Superior temporal gyrus (tissue), 1 donor: ENCODE data around the gene NFATC2IP.
A peak's percentile ranks its signal among the peaks of the same experiment; 100 is the strongest.
"Not testable (repeated sequence)": the region's sequence is repeated elsewhere in the genome, so short reads cannot be mapped to it uniquely, and the experiment has no call there.

ENCODE experiments used
- DNase-seq: peaks from one replicate; pipeline ENCODE4 v3.0.0-alpha.2; 2016; ENCODE audit errors: extremely low spot score

NFATC2IP gene

GRCh38 chr16:28926284-28926683, 24.5 kb upstream of the NFATC2IP start:
- DNase-seq = not testable (repeated sequence)

GRCh38 chr16:28927815-28928214, 22.9 kb upstream of the NFATC2IP start:
- no peak for DNase-seq

GRCh38 chr16:28930203-28930602, 20.5 kb upstream of the NFATC2IP start:
- DNase-seq = no peak

GRCh38 chr16:28930652-28931051, 20.1 kb upstream of the NFATC2IP start:
- DNase-seq = no peak

- no peak for DNase-seq
Measured at GRCh38 chr16:28931801-28932225, 18.9 kb upstream of the NFATC2IP start, which contains the start of gene CD19. TSS of gene CD19 (plus strand) at chr16:28931971. CDS start at chr16:28932001, 30 bp downstream.

- DNase-seq = no peak
Measured at GRCh38 chr16:28932339-28933141, 18.2 kb upstream of the NFATC2IP start.

GRCh38 chr16:28933171-28933570, 17.6 kb upstream of the NFATC2IP start:
- DNase-seq = no peak

GRCh38 chr16:28935346-28935745, 15.4 kb upstream of the NFATC2IP start:
- DNase-seq = no peak

GRCh38 chr16:28935924-28936783, 14.6 kb upstream of the NFATC2IP start:
- peak; percentile 18 for DNase-seq

- no peak for DNase-seq
Measured at GRCh38 chr16:28936784-28937155, 14.0 kb upstream of the NFATC2IP start.

- no peak for DNase-seq
Measured at GRCh38 chr16:28937222-28937876, 13.4 kb upstream of the NFATC2IP start.

- DNase-seq = no peak
Measured at GRCh38 chr16:28938721-28939120, 12.0 kb upstream of the NFATC2IP start.

GRCh38 chr16:28939825-28940224, 10.9 kb upstream of the NFATC2IP start:
- not testable (repeated sequence) for DNase-seq

- no peak for DNase-seq
Measured at GRCh38 chr16:28943281-28943680, 7.5 kb upstream of the NFATC2IP start.

GRCh38 chr16:28946681-28947080, 4.1 kb upstream of the NFATC2IP start:
- no peak for DNase-seq

- DNase-seq = no peak
Measured at GRCh38 chr16:28951410-28951943, 740 bp downstream of the NFATC2IP start.

GRCh38 chr16:28958216-28958615, 7.5 kb downstream of the NFATC2IP start:
- no peak for DNase-seq

GRCh38 chr16:28958836-28959235, 8.1 kb downstream of the NFATC2IP start:
- no peak for DNase-seq

GRCh38 chr16:28964072-28964471, 13.3 kb downstream of the NFATC2IP start:
- no peak for DNase-seq

GRCh38 chr16:28964496-28964895, 13.8 kb downstream of the NFATC2IP start:
- no peak for DNase-seq

- no peak for DNase-seq
Measured at GRCh38 chr16:28967156-28967555, 16.4 kb downstream of the NFATC2IP start.

- not testable (repeated sequence) for DNase-seq
Measured at GRCh38 chr16:28969696-28970095, 19.0 kb downstream of the NFATC2IP start.
